MM.1S (cell line): Measurements from ENCODE around the gene RALGAPA2.

Source experiments
- EZH2 ChIP-seq: fragments of 300-600 bp; sonication (generic); optimal IDR thresholded peaks from 2 replicates; pipeline ENCODE3; 2017; ENCODE audit warnings: low read depth, mild to moderate bottlenecking, antibody characterized with exemption, low read length, mixed read lengths
- EZH2phosphoT487 ChIP-seq: fragments of 300-600 bp; sonication (generic); IDR thresholded peaks from 2 replicates; pipeline ENCODE4 v1.6.1; 2018; ENCODE audit warnings: antibody characterized with exemption, low read length
- TF ChIP-seq, protein P1 (sequence below): fragments of 300-600 bp; sonication (generic); IDR thresholded peaks from 2 replicates; pipeline ENCODE4 v1.5.1; 2016; ENCODE audit warnings: antibody characterized with exemption, low read length, mixed read lengths

DNA sequence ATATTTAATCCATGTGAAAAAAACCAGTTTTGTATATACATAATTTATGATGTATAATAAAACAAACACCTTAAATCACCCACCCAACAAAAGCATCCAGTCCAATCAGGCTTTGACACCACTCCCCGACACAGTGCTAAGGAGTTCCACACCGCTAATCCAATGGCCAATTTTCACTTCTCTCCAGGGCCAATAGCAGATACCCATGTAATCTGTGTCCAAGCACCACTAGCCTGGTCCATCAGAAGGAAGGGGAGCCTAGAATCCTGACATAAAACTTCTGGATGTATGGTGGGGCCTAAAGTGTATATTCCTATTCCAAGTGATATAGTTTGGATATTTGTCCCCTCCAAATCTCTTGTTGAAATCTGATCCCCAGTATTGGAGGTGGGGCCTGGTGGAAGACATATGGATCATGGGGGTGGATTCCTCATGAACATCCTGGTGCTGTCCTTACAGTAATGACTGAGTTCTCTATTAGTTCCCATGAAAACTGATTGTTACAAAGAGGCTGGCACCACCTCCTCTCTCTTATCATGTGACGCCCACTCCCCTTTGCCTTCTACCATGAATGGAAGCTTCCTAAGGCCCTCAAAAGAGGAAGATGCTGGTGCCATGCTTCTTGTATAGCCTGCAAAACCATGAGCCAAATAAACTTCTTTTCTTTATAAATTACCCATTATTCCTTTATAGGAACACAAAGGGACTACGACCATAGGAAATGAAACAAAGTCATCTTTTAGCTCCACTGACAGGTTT is 20.8 kb downstream of the RALGAPA2 start:
- TF ChIP-seq, protein P1, sequence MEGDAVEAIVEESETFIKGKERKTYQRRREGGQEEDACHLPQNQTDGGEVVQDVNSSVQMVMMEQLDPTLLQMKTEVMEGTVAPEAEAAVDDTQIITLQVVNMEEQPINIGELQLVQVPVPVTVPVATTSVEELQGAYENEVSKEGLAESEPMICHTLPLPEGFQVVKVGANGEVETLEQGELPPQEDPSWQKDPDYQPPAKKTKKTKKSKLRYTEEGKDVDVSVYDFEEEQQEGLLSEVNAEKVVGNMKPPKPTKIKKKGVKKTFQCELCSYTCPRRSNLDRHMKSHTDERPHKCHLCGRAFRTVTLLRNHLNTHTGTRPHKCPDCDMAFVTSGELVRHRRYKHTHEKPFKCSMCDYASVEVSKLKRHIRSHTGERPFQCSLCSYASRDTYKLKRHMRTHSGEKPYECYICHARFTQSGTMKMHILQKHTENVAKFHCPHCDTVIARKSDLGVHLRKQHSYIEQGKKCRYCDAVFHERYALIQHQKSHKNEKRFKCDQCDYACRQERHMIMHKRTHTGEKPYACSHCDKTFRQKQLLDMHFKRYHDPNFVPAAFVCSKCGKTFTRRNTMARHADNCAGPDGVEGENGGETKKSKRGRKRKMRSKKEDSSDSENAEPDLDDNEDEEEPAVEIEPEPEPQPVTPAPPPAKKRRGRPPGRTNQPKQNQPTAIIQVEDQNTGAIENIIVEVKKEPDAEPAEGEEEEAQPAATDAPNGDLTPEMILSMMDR: no peak
- no peak for TF ChIP-seq EZH2
- no peak for TF ChIP-seq EZH2phosphoT487
